Hepatic stellate cell (primary cell): ENCODE results near the gene SERAC1.

Experiments
- DNase-seq: peaks from one replicate; pipeline ENCODE4 v3.0.0; 2011; ENCODE audit warnings: low spot score

Gene SERAC1

GRCh38 chr6:158078320-158078719 lies 89.7 kb downstream of the SERAC1 start:
- DNase-seq: no peak

GRCh38 chr6:158077676-158078075 lies 90.4 kb downstream of the SERAC1 start:
- DNase-seq: no peak

- DNase-seq: no peak
Observed at GRCh38 chr6:158076548-158076947, 91.5 kb downstream of the SERAC1 start.

- no peak for DNase-seq
Observed at GRCh38 chr6:158073776-158074175, 94.3 kb downstream of the SERAC1 start.

- peak; percentile 85 for DNase-seq
Observed at GRCh38 chr6:158072083-158072721, 95.9 kb downstream of the SERAC1 start.

- DNase-seq: no peak
Observed at GRCh38 chr6:158071121-158072082, 96.7 kb downstream of the SERAC1 start.

GRCh38 chr6:158070513-158070912 lies 97.5 kb downstream of the SERAC1 start:
- no peak for DNase-seq

GRCh38 chr6:158069800-158070195 lies 98.3 kb downstream of the SERAC1 start:
- peak; percentile 74 for DNase-seq

- peak; percentile 80 for DNase-seq
Observed at GRCh38 chr6:158068893-158069799, 98.9 kb downstream of the SERAC1 start.

- DNase-seq: no peak
Observed at GRCh38 chr6:158068156-158068892, 99.7 kb downstream of the SERAC1 start.

- no peak for DNase-seq
Observed at GRCh38 chr6:158067436-158068015, 100.5 kb downstream of the SERAC1 start.

- DNase-seq: no peak
Observed at GRCh38 chr6:158066136-158066781, 101.8 kb downstream of the SERAC1 start.

GRCh38 chr6:158064725-158065251 lies 103.3 kb downstream of the SERAC1 start:
- DNase-seq: no peak

- DNase-seq: no peak
Observed at GRCh38 chr6:158063736-158064135, 104.3 kb downstream of the SERAC1 start.

- DNase-seq: no peak
Observed at GRCh38 chr6:158061709-158062461, 106.2 kb downstream of the SERAC1 start.

- no peak for DNase-seq
Observed at GRCh38 chr6:158061361-158061708, 106.7 kb downstream of the SERAC1 start.

- DNase-seq: peak; percentile 90
Observed at GRCh38 chr6:158060455-158061360, 107.4 kb downstream of the SERAC1 start.
